K562 (cell line): ENCODE data around the gene PKLR. TPM values are rescaled to one million over a fixed set of nuclear protein-coding genes. Genes with fewer than 3 reads are reported as not detected.

ENCODE experiments used
- CBFA2T2 ChIP-seq: fragments of 450-650 bp; conservative IDR thresholded peaks from 2 replicates; pipeline ENCODE4 v1.6.1; 2017; ENCODE audit warnings: mild to moderate bottlenecking
- HDAC2 ChIP-seq: fragments of 450-650 bp; IDR thresholded peaks from 2 replicates; pipeline ENCODE4 v1.6.1; 2016; ENCODE audit warnings: mild to moderate bottlenecking
- KDM5B ChIP-seq: fragments of 200-600 bp; sonication (generic); IDR thresholded peaks from 2 replicates; pipeline ENCODE4 v1.6.1; 2012; ENCODE audit warnings: low read depth, mild to moderate bottlenecking, moderate library complexity, low read length, control low read depth, inconsistent platforms; ENCODE audit not compliant: insufficient replicate concordance
- NRF1 ChIP-seq, 2 experiments: fragments of 450-650 bp; IDR thresholded peaks in 1 of 2; conservative IDR thresholded peaks in 1 of 2; 2 replicates each; pipeline ENCODE4 v1.6.1; 2014; ENCODE audit warnings: mild to moderate bottlenecking in 2 of 2
- POLR2AphosphoS5 ChIP-seq: IDR thresholded peaks from 2 replicates; pipeline ENCODE4 v1.6.1; 2011; ENCODE audit warnings: mild to moderate bottlenecking, low read depth, low read length, moderate library complexity; ENCODE audit not compliant: control insufficient read depth, insufficient read depth
- POLR2H ChIP-seq: IDR thresholded peaks from 2 replicates; pipeline ENCODE4 v1.6.1; 2016; ENCODE audit warnings: missing genetic modification characterization, low read depth, mild to moderate bottlenecking, control low read depth, missing compliant biosample characterization, moderate library complexity
- TSC22D4 ChIP-seq: fragments of 450-650 bp; IDR thresholded peaks from 2 replicates; pipeline ENCODE4 v1.6.1; 2016; ENCODE audit warnings: missing genetic modification characterization, missing biosample characterization, control low read depth
- ZBTB17 ChIP-seq: fragments of 450-650 bp; formaldehyde crosslinking; IDR thresholded peaks from 2 replicates; pipeline ENCODE4 v1.4.0; 2020; ENCODE audit warnings: mild to moderate bottlenecking
- ZBTB40 ChIP-seq, 2 experiments: fragments of 450-650 bp in 1 of 2; sonication (generic) in 1 of 2; formaldehyde crosslinking in 1 of 2; IDR thresholded peaks; 2 replicates each; pipeline versions ENCODE4 v1.7.1 to v1.9.0; 2016 to 2022; ENCODE audit warnings: inconsistent platforms in 1 of 2, mild to moderate bottlenecking in 1 of 2, missing genetic modification reagents in 1 of 2
- ZNF384 ChIP-seq: IDR thresholded peaks from 2 replicates; pipeline ENCODE4 v1.6.1; 2012; ENCODE audit warnings: low read depth, low read length, improper control_type of control experiment
- polyA plus RNA-seq, 8 experiments: library from polyadenylated mRNA; depleted of rRNA in 4 of 8; stranded (reverse) in 5 of 8; unstranded in 3 of 8; fragments of >200 nt; fragmentation: Nextera tagmentation in 2 of 8; fragmentation: Illumina TruSeq in 1 of 8; extraction: Ambion mirVana in 2 of 8; extraction: Trizol in 1 of 8; gene quantifications; 2 replicates each; pipeline versions ENCODE4 v1.2.1 to v1.2.3, GENCODE V29; 2011 to 2014; ENCODE audit warnings: inconsistent platforms in 1 of 8, missing spikeins in 1 of 8
- total RNA-seq, 7 experiments: library from RNA; depleted of rRNA in 6 of 7; stranded (reverse); fragments of >200 nt in 6 of 7; fragmentation: Illumina TruSeq in 2 of 7; extraction: Trizol in 2 of 7; gene quantifications; 2 replicates each; pipeline versions ENCODE4 v1.2.1 to v1.2.3, GENCODE V29; 2011 to 2021; ENCODE audit warnings: low replicate concordance in 1 of 7
- TF ChIP-seq, protein P1 (sequence below): IDR thresholded peaks from 2 replicates; pipeline ENCODE4 v1.6.1; 2011; ENCODE audit not compliant: insufficient read length; ENCODE audit errors: extremely low read depth

The PKLR gene
- total and polyA plus RNA-seq, 9 of the 15 experiments (the other 6 are each of a cell fraction or from before 2014, with no cell fraction given), result 10.7 to 78.4 (median 38.2) TPM

DNA sequence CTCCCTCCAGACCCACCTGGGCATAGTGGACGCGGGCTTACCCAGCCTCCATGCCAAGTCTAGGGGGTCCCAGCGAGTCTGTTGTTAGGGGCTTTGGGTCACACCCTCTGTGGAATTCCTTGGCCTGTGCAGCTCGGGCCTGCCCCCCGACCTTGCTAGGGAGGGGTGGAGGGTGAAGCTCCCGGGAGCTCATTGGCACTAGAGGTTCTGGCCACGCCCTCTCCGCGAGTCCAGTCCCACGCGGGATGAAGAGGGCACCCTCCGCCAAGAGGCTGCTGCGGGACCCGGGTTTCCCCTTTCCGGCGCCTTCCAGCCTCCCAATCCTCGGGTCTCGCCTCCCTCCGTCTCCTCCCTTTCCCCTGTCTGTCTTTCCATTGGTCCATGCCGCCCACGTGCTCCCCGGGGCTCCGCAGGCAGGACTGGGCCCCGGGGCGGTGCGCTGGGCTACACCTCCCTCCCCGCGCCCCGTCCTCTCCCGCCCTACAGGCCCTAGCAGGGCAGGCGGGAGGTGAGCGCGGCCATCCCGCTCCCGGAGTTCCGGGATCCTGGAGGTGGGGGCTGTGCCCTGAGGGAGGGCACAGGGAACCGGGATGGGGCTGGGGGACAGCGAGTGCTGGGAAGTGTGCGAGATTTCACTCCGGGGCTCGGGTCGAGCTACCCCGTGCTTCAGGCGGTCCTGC is 22.9 kb upstream of the PKLR start (continued):
- no peak for TF ChIP-seq ZBTB40 (IDR thresholded peaks at IDR 0.05)
- TF ChIP-seq ZBTB40 (CRISPR knock-in tag; IDR thresholded peaks at IDR 0.05), result no peak
- peak; percentile 80 for TF ChIP-seq KDM5B
- peak; percentile 78 for TF ChIP-seq HDAC2
- TF ChIP-seq CBFA2T2, result peak; percentile 76
- TF ChIP-seq POLR2AphosphoS5, result peak; percentile 42; the same call in 1 of the 2 replicates
- TF ChIP-seq ZBTB17, result no peak
- TF ChIP-seq, protein P1, sequence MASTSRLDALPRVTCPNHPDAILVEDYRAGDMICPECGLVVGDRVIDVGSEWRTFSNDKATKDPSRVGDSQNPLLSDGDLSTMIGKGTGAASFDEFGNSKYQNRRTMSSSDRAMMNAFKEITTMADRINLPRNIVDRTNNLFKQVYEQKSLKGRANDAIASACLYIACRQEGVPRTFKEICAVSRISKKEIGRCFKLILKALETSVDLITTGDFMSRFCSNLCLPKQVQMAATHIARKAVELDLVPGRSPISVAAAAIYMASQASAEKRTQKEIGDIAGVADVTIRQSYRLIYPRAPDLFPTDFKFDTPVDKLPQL, result no peak
- TF ChIP-seq ZNF384, result no peak
- TF ChIP-seq TSC22D4 (tag), result no peak
- TF ChIP-seq NRF1 (conservative IDR thresholded peaks at IDR 0.05 in 1 of 2, IDR thresholded peaks at IDR 0.05 in 1 of 2), result peak; percentile 81 to 84
- no peak for TF ChIP-seq POLR2H (tag)
